ENCODE measurements around the gene XYLB.

XYLB gene

GRCh38 chr3:38365469-38366062 is 19.0 kb downstream of the XYLB start:
- no peak for DNase-seq

- no peak for DNase-seq
Measured at GRCh38 chr3:38366082-38366481, 19.5 kb downstream of the XYLB start.

- no peak for DNase-seq
Measured at GRCh38 chr3:38367779-38368178, 21.2 kb downstream of the XYLB start.

GRCh38 chr3:38368238-38368637 is 21.7 kb downstream of the XYLB start:
- no peak for DNase-seq

GRCh38 chr3:38369186-38369585 is 22.6 kb downstream of the XYLB start:
- no peak for DNase-seq

- DNase-seq, result no peak
Measured at GRCh38 chr3:38370149-38370548, 23.6 kb downstream of the XYLB start.

GRCh38 chr3:38370861-38371260 is 24.3 kb downstream of the XYLB start:
- no peak for DNase-seq

GRCh38 chr3:38371541-38372213 is 25.1 kb downstream of the XYLB start:
- DNase-seq, result no peak

- no peak for DNase-seq
Measured at GRCh38 chr3:38372214-38372601, 25.6 kb downstream of the XYLB start.

- no peak for DNase-seq
Measured at GRCh38 chr3:38374221-38374620, 27.6 kb downstream of the XYLB start.

GRCh38 chr3:38375072-38375471 is 28.5 kb downstream of the XYLB start:
- DNase-seq, result no peak

GRCh38 chr3:38375488-38376097 is 29.0 kb downstream of the XYLB start:
- DNase-seq, result no peak

GRCh38 chr3:38376098-38376816 is 29.7 kb downstream of the XYLB start:
- no peak for DNase-seq

GRCh38 chr3:38379201-38379770 is 32.7 kb downstream of the XYLB start:
- no peak for DNase-seq

- DNase-seq, result no peak
Measured at GRCh38 chr3:38382506-38383080, 36.0 kb downstream of the XYLB start.

- no peak for DNase-seq
Measured at GRCh38 chr3:38383156-38383875, 36.7 kb downstream of the XYLB start.

GRCh38 chr3:38386992-38387750 is 40.6 kb downstream of the XYLB start:
- DNase-seq, result no peak

GRCh38 chr3:38387862-38388261 is 41.3 kb downstream of the XYLB start:
- DNase-seq, result no peak

GRCh38 chr3:38392604-38393163 is 46.1 kb downstream of the XYLB start:
- no peak for DNase-seq

GRCh38 chr3:38396239-38396638 is 49.7 kb downstream of the XYLB start:
- DNase-seq, result no peak

GRCh38 chr3:38396861-38397260 is 50.3 kb downstream of the XYLB start:
- no peak for DNase-seq
